ENCODE data around the gene TRERF1.
A peak's percentile ranks its signal among the peaks of the same experiment; 100 is the strongest.

Gene TRERF1

DNA sequence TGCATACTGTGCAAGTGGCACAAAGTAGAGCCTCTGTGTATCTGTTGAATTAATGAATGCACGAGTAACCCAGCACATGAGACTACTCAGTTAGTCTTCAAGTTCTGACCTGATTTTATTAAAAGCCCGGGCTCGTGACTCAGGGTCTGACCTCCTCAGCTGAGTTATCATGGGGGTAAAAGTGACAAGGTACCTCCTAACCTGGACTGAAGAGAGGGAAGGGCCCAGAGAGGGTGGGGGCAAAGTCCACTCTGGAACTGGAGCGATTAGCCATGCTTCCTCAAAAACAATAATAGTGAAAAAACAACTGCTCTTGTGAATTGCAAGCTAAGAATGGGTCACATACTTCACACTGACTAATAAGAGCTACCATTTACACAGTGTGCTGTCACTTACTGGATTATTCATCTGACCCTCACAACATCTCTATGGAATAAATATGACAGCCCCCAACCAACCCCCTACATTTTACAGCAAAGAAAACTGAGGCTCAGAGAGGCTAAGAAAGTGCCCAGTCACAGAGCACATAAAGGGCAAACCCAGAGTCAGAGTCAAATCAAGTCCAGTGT lies 26.7 kb downstream of the TRERF1 start:
- DNase-seq, result no peak

DNA sequence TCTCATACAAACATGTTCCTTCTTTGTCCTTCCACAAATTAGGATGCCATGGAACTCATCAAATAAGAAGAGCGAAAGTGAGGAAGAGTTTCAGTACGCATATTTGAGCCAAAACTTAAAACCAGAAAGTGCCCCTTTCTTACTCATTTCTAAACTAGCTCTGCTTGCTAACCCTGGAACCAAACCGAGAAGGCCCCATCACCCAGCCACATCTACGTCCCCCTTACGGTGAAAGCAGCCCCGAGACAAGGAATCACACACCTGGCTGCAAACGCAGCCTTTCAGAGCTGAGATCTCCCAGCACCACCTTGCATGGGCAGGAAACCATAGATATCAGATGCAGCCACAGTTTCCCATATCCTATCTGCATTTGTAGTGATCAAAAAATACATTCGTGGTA lies 28.5 kb downstream of the TRERF1 start:
- DNase-seq, result peak in 1 of 2 donors; percentile 23

DNA sequence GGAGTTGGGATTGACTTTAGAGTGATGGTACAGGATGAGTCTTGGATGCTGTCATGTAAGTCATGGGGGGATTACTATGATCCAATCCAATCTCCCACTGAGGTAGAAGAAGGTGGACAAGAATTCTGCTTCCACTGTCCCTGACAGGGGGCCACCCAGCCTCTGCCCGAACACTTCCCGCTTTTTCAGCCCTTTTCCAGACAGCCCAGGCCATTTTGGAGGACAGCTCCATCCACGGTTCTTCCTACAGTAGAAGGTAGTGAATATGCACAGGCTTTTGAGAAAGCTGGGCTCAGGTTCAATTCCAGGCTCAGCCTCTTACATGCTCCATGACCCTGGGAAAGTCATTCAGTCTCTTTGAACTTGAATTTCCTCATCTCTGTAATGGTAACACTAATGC lies 31.0 kb downstream of the TRERF1 start:
- no peak for DNase-seq

DNA sequence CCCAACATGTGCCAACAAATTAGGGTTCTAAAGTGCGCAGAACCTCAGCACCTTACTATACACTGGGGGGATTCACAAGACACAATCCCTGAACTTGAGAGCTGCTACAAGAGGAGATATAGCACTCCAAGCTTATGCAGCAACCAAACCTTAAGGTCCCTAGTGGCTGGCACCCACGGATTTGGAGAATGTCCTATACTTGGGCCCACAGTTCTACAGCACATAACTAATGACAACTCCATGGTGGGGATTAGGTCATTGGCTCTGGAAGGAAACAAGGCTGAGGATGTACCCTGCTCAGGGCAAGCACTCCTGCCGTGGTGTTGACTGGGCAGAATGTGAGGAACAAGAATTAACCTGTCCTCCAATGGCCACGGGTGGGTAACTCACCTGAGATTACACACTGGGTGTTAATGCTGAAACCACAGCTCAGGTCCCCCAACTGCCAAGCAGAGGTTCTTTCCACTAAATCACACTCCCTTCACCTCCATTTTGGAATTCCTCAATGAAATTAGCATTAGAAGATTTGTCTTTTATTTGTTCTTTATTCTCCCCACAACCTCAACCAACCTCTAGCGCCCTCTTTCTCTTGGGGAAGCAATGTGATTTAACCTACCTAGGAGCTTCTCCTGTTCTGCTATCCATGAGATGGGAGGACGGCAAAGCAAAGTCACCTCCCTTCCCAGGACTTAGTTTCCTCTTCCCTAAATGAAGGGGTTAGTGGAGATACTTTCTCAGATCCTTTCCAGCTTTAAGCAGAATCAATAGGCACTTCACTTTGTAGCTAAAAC lies 32.0 kb downstream of the TRERF1 start:
- no peak for DNase-seq

DNA sequence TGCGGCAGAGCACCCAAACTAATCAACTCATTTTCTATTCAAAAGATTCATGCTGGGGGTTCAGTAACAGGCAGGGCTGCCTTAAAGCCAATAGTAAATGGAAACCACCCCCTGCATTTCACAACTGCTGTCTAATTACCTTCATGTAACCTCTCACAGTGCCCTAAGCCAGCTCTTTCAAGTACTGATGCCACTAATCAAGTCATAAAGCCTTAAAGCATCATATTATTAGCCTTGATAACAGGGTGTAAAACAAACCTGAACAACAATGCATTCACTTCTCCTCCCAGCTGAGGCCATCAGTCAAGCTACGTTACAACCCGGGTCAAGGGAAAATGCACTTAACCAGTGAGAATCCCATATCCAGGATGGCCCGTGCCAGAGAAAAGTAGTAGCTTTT lies 33.0 kb downstream of the TRERF1 start:
- DNase-seq, result no peak

DNA sequence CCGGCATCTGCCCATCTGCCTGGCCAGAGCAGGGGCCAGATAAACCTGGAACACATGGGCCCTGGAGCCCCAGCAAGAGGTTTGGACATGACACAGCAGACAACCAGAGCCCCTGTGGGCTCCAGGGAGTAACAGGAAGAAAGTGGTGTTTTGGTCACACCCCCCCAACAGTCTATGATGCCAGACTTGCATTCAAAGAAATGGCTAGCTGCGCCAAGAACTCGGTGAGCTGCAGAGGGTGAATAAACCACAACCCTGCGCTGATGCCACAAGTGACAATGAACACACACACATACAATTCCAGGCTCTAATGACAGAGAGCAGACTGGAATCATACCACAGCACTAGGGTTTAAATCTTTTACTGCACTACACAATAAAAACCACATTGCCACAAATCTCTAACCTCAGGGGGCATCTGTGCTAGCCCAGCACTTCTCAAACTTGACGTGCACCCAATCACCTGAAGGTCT lies 34.0 kb downstream of the TRERF1 start:
- no peak for DNase-seq

DNA sequence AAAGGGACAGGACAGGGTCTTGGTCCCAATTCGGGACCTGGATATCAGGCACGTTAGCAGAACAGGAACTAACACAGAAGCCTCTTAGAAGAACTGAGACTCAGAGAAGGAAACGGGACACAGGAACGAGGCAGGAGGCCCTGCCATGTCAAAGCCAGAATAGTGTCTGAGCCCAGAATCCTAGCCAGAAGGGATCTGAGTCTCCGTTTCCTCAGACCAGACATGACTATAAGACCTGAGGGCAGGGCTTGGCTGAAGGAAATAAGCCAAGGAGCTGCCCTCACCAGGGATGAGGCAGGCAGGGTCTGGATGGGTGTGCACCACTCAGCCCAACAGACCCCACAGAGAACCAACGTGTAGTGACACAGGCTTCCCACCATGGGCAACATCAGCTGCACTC lies 40.3 kb downstream of the TRERF1 start:
- DNase-seq, result no peak

DNA sequence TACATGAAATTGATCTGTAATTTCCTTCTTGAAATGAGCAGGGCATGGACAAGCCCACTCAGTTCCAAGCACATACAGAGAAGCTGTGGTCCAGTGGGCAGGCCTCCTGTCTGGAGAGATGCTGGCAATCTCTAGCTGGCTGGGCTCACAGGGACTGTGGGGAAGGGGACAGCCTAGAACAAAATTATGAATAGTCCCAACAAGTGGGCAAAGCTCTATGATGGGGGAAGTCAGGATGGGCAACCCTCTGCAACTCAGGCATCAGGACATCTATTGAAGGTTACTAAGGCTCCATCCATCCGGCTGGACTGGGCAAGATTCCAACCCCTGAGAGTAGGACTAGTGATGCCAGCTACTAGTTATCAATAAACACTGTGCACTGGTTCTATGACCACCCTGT lies 40.9 kb downstream of the TRERF1 start:
- no peak for DNase-seq

DNA sequence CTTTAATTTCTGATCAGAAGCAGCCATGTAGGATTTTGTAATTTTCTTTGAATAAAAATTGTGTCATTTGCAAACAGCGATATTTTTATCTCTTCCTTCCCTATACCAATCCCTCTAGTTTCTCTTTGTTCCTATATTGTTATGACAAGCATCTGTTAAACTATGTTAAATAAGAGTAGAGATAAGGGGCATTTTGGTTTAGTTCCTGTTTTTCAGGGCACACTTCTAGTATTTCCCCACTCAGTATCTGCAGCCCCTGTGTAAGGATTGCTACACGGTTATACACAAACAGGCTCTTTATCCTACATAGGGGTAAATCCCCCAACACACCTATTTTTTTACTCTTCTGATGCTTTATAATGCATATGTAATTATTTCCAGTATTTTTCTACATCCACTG lies 42.1 kb downstream of the TRERF1 start:
- DNase-seq, result no peak

DNA sequence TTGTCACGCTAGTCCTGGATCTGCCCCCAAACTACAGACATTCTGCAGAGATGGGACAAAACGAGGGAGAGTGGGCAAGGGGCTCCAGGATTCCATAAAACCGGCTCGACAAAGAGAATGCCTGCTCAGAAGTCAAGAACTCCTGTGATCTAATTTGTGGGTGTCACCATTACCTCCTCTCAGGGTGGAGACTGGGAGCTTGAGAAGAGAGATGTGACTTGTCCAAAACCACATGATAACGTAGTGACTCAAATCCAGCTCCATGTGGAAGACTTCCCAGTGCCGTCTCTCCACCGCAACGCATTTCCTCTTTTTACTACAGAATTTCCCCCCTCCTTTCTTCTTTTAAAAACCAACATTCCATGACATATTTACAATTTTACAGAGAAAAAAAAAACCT lies 44.3 kb downstream of the TRERF1 start:
- no peak for DNase-seq

DNA sequence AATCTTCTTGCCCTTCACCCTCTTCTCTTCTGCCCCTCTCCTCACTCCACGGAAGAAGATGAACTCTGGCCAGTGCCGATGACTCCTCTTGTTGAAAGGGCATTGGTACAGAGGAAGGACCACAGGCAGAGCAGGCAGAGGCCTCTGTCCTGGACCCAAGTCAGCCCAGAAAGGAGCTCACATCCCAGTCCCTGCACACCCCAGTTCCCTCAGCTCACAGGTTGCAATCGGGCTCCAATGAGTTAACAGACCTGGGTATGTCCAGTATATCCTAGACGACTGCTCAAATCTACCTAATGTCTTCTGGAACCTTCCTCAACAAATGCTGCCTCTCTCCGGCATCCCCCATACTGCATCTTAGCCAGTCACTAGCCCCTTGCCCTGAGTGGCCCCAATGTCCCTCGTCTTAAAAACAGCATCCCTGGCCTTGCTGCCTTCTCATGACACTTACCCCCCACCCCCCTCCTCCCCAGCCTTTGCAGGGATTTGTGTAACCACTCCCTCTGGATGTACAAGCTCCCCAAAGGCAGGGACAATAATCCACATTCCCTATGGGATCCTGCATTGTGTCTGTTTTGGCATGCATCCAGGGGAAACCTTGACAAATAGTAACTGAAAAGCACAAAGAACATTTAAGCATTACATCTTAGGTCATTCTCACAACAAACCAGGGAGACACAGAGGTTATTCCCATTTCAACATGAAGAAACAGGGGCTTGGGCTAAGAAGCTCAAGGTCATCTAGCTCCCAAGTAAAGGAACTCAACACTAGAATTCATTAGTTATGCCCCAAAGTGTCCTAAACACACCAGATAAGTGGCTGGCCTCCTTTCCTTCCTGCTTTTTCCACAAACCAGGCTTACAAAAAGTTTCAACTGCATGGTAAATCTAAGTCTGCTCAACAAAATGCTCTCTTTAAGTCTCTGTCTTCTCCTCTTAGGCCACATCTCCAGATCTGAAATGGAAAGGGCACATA lies 45.1 kb downstream of the TRERF1 start:
- DNase-seq, result no peak

DNA sequence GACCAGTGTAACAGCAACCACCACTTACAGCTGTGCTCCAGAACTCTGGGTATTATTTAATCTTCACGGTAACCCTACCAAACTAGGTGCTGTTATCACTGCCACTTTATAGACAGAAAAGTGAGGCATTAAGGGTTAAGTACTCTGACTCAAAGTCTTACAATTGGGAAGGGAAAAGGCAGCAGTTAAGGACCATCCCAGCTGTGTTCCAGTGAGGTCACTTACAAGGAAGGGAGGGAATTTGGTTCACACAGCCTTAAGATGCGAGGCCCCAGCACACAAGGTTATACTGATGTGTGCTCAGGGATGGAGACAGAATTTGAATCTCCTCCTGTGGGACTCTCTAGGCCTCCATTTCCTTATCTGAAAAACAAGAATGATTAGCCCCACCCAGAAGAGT lies 46.7 kb downstream of the TRERF1 start:
- DNase-seq, result no peak

DNA sequence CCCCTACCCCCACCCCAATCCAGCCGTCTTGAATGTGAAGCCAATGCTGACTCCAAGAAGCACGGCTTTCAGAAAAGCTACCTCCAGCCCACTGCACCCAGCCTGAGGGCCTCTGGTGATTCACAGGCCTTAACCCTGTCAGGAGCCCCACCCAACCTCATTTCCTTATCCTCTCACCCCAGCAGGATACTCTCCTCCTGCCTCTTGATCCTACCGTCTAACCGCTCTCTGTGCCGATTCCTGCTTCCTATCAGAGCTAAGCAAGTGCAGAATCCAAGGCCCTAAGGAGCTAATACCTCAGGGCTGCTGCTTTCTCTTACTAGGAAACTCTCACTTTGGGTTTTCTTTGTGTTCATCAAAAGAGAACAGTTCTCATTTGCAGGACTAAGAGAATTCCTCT lies 47.2 kb downstream of the TRERF1 start:
- DNase-seq, result no peak

DNA sequence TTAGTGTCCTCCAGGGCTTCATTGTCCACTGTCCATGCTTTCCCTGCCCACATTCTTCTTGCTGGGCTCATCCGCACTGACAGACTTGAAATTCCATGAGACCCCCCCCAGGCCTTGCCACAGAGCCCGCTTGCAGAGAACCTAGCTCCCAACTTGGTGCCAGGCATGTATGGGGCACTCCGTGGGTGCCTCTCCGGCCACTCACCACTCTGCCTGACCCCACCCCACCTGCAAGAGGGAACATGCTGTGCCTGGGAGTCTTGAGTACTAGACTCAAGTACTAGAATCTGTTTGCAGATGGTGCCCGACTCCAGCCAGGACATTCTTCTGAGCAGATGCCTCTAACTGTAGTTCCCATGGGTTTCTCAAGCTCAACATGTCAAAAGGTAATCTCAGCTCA lies 47.9 kb downstream of the TRERF1 start:
- DNase-seq, result no peak

DNA sequence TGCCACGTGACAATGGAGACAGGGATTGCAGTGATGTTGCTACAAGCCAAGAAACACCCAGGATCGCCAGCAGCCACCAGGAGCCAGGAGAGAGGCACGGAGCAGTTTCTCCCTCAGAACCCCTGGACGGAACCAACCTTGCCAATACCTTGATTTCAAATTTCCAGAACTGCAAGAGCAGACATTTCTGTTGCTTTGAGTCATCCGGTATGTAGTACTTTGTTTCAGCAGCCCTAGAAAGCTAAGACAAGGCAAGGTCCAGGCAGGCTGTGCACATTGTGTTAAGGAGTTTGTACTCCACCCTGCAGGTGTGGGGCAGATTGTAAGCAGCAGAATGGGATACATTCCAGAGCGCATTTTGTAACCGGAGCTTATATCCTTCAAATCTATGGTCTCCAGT lies 48.3 kb downstream of the TRERF1 start:
- DNase-seq, result no peak

DNA sequence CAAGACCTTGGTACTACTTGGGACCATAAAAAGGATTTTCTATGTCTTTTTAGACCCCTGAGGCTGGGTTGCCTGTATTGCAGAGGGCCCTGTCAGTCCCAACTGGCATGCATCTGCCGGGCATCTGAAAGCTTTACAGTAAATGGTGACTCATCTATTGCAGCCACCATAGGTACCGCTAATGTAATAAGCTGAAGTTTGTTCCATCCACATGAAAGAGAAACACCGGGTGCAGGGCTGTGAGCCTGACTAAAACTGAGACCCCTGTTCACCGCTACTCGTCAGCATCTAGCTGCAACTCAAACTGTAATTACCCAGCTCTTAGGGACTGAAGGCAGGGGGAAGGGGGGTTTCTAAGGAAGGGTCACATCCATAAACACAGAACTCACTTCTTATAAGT lies 49.5 kb downstream of the TRERF1 start:
- peak in 1 of 2 donors; percentile 31 for DNase-seq

DNA sequence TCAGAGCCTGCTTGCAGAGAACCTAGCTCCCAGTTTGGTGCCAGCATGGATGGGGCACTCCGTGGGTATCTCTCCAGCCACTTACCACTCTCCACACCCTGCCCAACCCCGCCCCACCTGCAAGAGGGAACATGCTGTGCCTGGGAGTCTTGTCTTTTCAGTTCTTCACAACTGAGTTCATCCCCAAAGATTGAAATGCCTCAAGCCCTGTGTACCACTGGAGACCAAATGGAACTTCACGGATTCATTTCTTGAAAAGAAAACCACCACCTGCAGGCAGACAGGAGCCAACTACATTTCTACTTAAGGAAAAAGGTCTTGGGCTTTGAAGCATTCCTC lies 50.1 kb downstream of the TRERF1 start:
- no peak for DNase-seq

DNA sequence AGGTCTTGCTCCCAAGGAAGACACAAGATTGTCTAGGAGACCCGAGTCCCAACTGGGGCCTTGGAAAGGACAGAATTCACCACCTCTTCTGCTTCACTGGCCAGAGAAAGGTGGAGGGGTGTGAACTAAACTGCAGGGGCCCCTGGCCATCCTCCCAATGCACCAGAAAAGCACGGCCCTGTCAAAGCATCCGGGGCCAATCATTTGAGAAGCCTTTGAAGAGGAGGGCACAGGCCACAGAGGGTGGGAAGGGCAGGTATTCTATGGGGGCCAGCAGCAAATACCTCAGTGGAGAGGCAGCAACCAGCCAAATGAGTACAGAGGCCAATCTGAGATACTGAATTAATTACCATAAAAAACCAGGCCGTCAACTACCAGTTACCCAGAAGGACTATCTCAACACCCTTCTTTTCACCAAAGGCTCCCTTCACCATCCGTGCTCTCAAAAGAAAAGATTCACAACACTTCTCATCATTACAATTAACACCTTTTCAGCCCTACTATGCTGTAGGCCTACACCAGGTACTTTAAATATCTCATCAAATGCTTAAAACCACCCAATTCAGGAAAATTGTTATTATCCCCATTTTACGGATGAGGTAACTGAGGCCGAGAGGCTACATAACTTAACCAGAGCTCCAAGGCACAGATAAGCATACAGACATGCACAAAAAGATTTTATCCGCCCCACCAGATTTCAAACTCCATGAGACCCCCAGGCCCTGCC lies 50.7 kb downstream of the TRERF1 start:
- no peak for DNase-seq

DNA sequence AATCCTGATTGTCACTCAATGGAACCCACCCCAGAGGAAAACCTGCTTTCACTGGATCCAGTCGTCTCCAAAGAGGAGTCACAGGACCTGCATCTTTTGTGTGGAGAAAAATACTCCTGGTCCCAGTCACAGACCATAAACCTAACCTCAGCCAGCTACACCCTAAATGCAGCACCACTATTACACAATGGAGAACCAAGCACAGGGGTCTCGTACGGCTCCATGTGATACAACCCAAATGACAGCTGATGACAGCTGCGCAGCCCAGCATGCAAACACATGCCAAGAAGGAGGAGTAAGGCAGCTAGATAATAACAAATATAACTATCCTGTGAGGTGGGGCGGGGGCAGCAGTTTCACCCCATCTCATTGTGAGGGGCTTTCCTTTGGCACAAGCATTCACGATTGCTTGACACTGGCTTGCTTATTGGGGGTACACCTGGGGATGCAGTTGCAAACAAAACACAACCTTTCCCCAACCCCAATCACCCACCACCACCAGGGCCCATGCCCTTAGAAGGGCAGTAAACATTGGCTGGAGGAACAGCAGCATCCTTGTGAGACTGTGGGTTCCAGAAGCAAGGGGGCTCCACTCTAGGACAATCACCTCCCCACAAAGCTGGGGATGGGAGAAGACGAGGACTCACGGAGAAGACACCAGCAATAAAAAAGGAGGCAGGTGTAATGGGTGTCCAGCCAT lies 51.5 kb downstream of the TRERF1 start:
- DNase-seq, result no peak

DNA sequence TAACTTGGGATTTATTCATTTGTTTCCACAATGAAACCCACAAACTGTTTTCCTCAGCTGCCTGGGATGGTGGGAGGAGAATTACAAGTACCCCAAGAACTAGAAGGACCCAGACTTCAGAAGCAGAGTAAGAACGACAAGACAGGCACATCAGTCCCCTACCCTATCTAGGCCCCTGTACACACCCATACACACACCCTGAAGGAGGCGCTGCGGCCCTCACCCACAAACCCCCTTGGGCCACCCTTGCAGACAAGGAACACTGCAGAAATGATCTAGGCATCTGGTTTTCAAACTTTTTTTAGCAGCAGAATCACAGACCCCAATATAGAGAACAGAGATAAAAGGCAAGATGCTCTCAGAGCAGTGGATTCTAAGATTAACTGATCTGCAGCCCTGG lies 55.0 kb downstream of the TRERF1 start:
- no peak for DNase-seq

DNA sequence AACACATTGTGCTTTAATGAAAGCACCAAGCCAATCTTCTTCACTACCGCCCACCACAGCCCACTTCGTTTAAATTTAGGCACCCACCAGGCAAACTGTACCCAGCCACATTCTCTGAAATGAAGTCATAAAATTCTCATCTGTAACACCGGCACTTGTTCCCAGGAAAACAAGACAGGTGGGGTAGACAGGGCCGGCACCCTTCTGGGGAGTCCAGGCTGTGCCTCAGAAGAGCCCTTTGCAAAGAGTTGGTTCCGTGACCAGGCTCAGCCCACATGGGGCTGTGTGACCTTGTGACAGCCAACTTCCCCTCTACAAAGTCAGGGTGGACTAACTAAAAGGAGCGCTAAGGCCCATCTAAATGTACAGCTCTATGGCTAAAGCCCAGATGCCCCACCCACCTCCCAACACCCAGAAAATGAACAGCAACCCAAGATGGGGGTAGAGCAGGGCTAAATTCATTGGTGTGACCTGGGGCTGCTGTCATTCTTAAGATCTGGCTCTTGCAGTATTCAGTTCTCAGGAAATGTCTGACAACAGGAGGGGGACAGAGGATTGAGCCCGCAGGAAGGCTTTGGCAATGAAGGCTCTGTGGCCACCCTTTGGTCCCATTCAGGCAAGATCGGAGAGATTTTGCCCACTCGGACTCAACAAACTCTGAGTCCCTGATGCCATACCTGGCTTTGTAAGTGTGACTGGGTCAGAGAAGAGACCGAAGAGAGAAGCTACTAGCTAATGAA lies 56.7 kb downstream of the TRERF1 start:
- DNase-seq, result no peak

DNA sequence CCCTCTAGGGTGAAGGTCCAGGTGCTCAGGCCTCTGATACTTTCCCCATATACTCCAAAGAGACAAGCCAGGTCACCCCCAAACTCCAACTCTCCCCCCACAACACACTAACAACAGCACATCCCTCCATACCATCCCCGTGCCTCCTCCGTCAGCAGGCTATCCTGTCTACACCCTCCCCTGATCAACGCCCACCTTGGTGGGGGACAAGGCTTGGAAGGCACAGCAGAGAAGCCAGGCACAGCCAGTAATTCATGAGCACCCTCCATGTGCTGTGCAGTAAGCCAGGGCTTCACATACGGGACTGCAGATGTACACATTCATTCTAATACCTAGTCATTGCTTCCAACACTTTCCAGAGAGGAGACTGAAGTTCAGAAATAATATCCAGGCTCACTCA lies 57.6 kb downstream of the TRERF1 start:
- no peak for DNase-seq
